MM.1S (cell line): ENCODE data around the gene APOC1.
"Not testable (repeated sequence)": the region's sequence is repeated elsewhere in the genome, so short reads cannot be mapped to it uniquely, and the experiment has no call there.

ENCODE experiments used
- DNase-seq: peaks from one replicate; pipeline ENCODE4 v3.0.0-alpha.2; 2015
- H2AFZ ChIP-seq: fragments of 300-600 bp; sonication (generic); 2 replicates; pipeline ENCODE4 v1.6.0; 2016; ENCODE audit warnings: antibody characterized with exemption, low read length
- H3F3A ChIP-seq: fragments of 300-600 bp; sonication (generic); 2 replicates; pipeline ENCODE4 v1.6.1; 2016; ENCODE audit warnings: mild to moderate bottlenecking, antibody characterized with exemption, low read length, moderate library complexity, mixed read lengths; ENCODE audit not compliant: insufficient read depth
- H3K27ac ChIP-seq: fragments of 300-600 bp; sonication (generic); 2 replicates; pipeline ENCODE4 v1.5.1; 2016; ENCODE audit warnings: mild to moderate bottlenecking, low read length
- H3K27me3 ChIP-seq: fragments of 300-600 bp; sonication (generic); replicated peaks from 2 replicates; pipeline ENCODE4 v1.6.0; 2016; ENCODE audit warnings: low read length; ENCODE audit not compliant: insufficient read depth
- H3K36me3 ChIP-seq: fragments of 300-600 bp; sonication (generic); replicated peaks from 2 replicates; pipeline ENCODE4 v1.6.1; 2016; ENCODE audit warnings: mild to moderate bottlenecking, low read length, mixed read lengths; ENCODE audit not compliant: insufficient read depth
- H3K4me1 ChIP-seq: fragments of 300-600 bp; sonication (generic); 2 replicates; pipeline ENCODE4 v1.6.1; 2016; ENCODE audit warnings: low read length, mixed read lengths
- H3K4me2 ChIP-seq: fragments of 300-600 bp; sonication (generic); 2 replicates; pipeline ENCODE4 v1.6.0; 2016; ENCODE audit warnings: low read depth, low read length
- H3K4me3 ChIP-seq: fragments of 300-600 bp; sonication (generic); 2 replicates; pipeline ENCODE4 v1.5.1; 2016; ENCODE audit warnings: low read length, mixed read lengths
- H3K79me2 ChIP-seq: fragments of 300-600 bp; sonication (generic); 2 replicates; pipeline ENCODE4 v1.6.1; 2016; ENCODE audit warnings: mixed run types, low read length, mixed read lengths
- H3K9ac ChIP-seq: fragments of 300-600 bp; sonication (generic); 2 replicates; pipeline ENCODE4 v1.6.1; 2016; ENCODE audit warnings: low read length, mixed read lengths
- H3K9me2 ChIP-seq: fragments of 300-600 bp; sonication (generic); replicated peaks from 2 replicates; pipeline ENCODE4 v1.6.1; 2016; ENCODE audit warnings: mild to moderate bottlenecking, low read length, mixed read lengths; ENCODE audit not compliant: insufficient read depth
- H3K9me3 ChIP-seq: fragments of 300-600 bp; sonication (generic); replicated peaks from 2 replicates; pipeline ENCODE4 v1.6.1; 2016; ENCODE audit warnings: mild to moderate bottlenecking, low read length, mixed read lengths; ENCODE audit not compliant: insufficient read depth
- H4K20me1 ChIP-seq: fragments of 300-600 bp; sonication (generic); 2 replicates; pipeline ENCODE4 v1.6.1; 2016; ENCODE audit warnings: mild to moderate bottlenecking, low read length, moderate library complexity, mixed read lengths; ENCODE audit not compliant: insufficient read depth
- EZH2 ChIP-seq: fragments of 300-600 bp; sonication (generic); optimal IDR thresholded peaks from 2 replicates; pipeline ENCODE3; 2017; ENCODE audit warnings: low read depth, mild to moderate bottlenecking, antibody characterized with exemption, low read length, mixed read lengths
- EZH2phosphoT487 ChIP-seq: fragments of 300-600 bp; sonication (generic); IDR thresholded peaks from 2 replicates; pipeline ENCODE4 v1.6.1; 2018; ENCODE audit warnings: antibody characterized with exemption, low read length
- TF ChIP-seq, protein P1 (sequence below): fragments of 300-600 bp; sonication (generic); IDR thresholded peaks from 2 replicates; pipeline ENCODE4 v1.5.1; 2016; ENCODE audit warnings: antibody characterized with exemption, low read length, mixed read lengths

Gene APOC1

DNA sequence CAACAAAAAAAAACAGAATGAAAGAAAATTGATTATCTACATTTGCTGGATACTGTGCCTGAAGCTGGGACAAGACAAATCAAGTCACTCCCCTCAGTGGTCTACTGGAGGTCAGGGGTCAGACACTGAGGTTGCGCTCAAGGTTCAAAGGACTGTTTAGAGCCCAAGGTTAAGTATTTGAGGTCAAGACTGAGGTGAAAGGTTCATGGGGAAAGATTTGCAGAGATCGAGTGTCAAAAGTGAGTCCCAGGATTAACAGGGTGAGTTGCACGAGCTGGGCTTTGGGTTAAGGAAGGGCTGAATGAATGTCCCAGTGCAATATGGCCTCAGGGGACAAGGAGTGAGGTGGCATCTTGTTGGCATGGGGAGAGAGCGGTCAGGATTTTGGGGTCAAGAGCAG is 26.8 kb upstream of the APOC1 start:
- no peak overlapping the region for H3K4me3 ChIP-seq
- H3K27ac ChIP-seq = no peak overlapping the region
- 0 out of 2 replicates have a peak, but pooled peaks cover 6% of the 10 kb centered on the region for H3K4me1 ChIP-seq
- H3F3A ChIP-seq = peaks cover 9% of the 10 kb centered on the region
- no peak overlapping the region for H2AFZ ChIP-seq
- no peak overlapping the region for H3K4me2 ChIP-seq
- H3K9me3 ChIP-seq = no peaks in the 10 kb centered on the region
- DNase-seq = no peak
- H4K20me1 ChIP-seq = no peaks in the 10 kb centered on the region
- TF ChIP-seq, protein P1, sequence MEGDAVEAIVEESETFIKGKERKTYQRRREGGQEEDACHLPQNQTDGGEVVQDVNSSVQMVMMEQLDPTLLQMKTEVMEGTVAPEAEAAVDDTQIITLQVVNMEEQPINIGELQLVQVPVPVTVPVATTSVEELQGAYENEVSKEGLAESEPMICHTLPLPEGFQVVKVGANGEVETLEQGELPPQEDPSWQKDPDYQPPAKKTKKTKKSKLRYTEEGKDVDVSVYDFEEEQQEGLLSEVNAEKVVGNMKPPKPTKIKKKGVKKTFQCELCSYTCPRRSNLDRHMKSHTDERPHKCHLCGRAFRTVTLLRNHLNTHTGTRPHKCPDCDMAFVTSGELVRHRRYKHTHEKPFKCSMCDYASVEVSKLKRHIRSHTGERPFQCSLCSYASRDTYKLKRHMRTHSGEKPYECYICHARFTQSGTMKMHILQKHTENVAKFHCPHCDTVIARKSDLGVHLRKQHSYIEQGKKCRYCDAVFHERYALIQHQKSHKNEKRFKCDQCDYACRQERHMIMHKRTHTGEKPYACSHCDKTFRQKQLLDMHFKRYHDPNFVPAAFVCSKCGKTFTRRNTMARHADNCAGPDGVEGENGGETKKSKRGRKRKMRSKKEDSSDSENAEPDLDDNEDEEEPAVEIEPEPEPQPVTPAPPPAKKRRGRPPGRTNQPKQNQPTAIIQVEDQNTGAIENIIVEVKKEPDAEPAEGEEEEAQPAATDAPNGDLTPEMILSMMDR = no peak
- TF ChIP-seq EZH2phosphoT487 = no peak
- no peak for TF ChIP-seq EZH2
- no peaks in the 10 kb centered on the region for H3K9me2 ChIP-seq
- H3K79me2 ChIP-seq = peaks cover 16% of the 10 kb centered on the region
- no peak overlapping the region for H3K9ac ChIP-seq
- H3K27me3 ChIP-seq = peaks cover 39% of the 10 kb centered on the region
- no peaks in the 10 kb centered on the region for H3K36me3 ChIP-seq

- not testable (repeated sequence) for DNase-seq, H3K9me2 ChIP-seq, H3K9me3 ChIP-seq, H3K36me3 ChIP-seq, H2AFZ ChIP-seq, H3K27ac ChIP-seq, H3F3A ChIP-seq, H3K4me2 ChIP-seq, H4K20me1 ChIP-seq, H3K4me3 ChIP-seq, H3K9ac ChIP-seq, H3K4me1 ChIP-seq
- H3K27me3 ChIP-seq = peaks cover 32% of the 10 kb centered on the region
- H3K79me2 ChIP-seq = peaks cover 23% of the 10 kb centered on the region
Measured at GRCh38 chr19:44888335-44888734, 26.1 kb upstream of the APOC1 start.

GRCh38 chr19:44889830-44890365 is 24.5 kb upstream of the APOC1 start:
- no peaks in the 10 kb centered on the region for H3K9me3 ChIP-seq
- DNase-seq = no peak
- H3K4me2 ChIP-seq = peak overlapping the region; percentile 96
- H2AFZ ChIP-seq = peak overlapping the region; percentile 96
- no peaks in the 10 kb centered on the region for H4K20me1 ChIP-seq
- peaks cover 9% of the 10 kb centered on the region for H3F3A ChIP-seq
- H3K4me1 ChIP-seq = 0 out of 2 replicates have a peak, but pooled peaks cover 6% of the 10 kb centered on the region
- H3K9ac ChIP-seq = peak overlapping the region; percentile 82
- peaks cover 36% of the 10 kb centered on the region for H3K79me2 ChIP-seq
- TF ChIP-seq, protein P1 = no peak
- TF ChIP-seq EZH2 (no peak), EZH2phosphoT487 (no peak)
- H3K27ac ChIP-seq = peak overlapping the region; percentile 94
- H3K27me3 ChIP-seq = peaks cover 17% of the 10 kb centered on the region
- peak overlapping the region; percentile 66 for H3K4me3 ChIP-seq
- peaks cover 8% of the 10 kb centered on the region for H3K36me3 ChIP-seq
- H3K9me2 ChIP-seq = no peaks in the 10 kb centered on the region

- Histone ChIP-seq H3K9me2 (no peaks in the 10 kb centered on the region), H2AFZ (peak overlapping the region; percentile 96), H3K4me3 (peak overlapping the region; percentile 66), H4K20me1 (no peaks in the 10 kb centered on the region), H3K79me2 (peaks cover 39% of the 10 kb centered on the region), H3K27ac (peak overlapping the region; percentile 94), H3K9ac (peak overlapping the region; percentile 82), H3K36me3 (peaks cover 11% of the 10 kb centered on the region), H3K4me1 (0 out of 2 replicates have a peak, but pooled peaks cover 6% of the 10 kb centered on the region), H3K9me3 (no peaks in the 10 kb centered on the region), H3F3A (peaks cover 9% of the 10 kb centered on the region), H3K4me2 (peak overlapping the region; percentile 96), H3K27me3 (peaks cover 13% of the 10 kb centered on the region)
- TF ChIP-seq, protein P1 = no peak
- no peak for TF ChIP-seq EZH2phosphoT487
- no peak for TF ChIP-seq EZH2
- DNase-seq = peak; percentile 100
Measured at GRCh38 chr19:44890366-44891015, 23.9 kb upstream of the APOC1 start.
